Sigmoid colon (tissue), 4 donors: Measurements from ENCODE around the gene CDKL1.

ENCODE experiments used
- CTCF ChIP-seq, 4 experiments: fragments of 450-650 bp in 3 of 4; fragments of 200-600 bp in 1 of 4; IDR thresholded peaks; one replicate each; pipeline ENCODE4 v1.5.1; 2016 to 2019; ENCODE audit warnings: antibody characterized with exemption in 4 of 4, mild to moderate bottlenecking in 3 of 4, moderate library complexity in 2 of 4
- EP300 ChIP-seq, 4 donors: sonication (generic); formaldehyde crosslinking; IDR thresholded peaks; one replicate each; pipeline ENCODE4 v1.6.1; 2017; ENCODE audit warnings: antibody characterized with exemption in 4 of 4
- POLR2A ChIP-seq, 2 donors: fragments of 450-650 bp; IDR thresholded peaks; one replicate each; pipeline ENCODE4 v1.6.1; 2016; ENCODE audit warnings: antibody characterized with exemption in 2 of 2, mild to moderate bottlenecking in 2 of 2, moderate library complexity in 2 of 2

GRCh38 chr14:50363714-50364111 is 33.0 kb downstream of the CDKL1 start:
- TF ChIP-seq CTCF (IDR thresholded peaks at IDR 0.05) = no peak
- no peak for TF ChIP-seq POLR2A (IDR thresholded peaks at IDR 0.05)
- peak in 1 of 4 donors; percentile 10 for TF ChIP-seq EP300 (IDR thresholded peaks at IDR 0.05)
